HCT116 (cell line): ENCODE data around the gene CD300C. TPM values are rescaled to one million over a fixed set of nuclear protein-coding genes. Genes with fewer than 3 reads are reported as not detected.

ENCODE experiments used
- ATAC-seq: fragments of 200-7000 bp; cut with Tn5 transposase; 2 replicates; pipeline ENCODE4 v1.9.1; 2020; ENCODE audit warnings: mild to moderate bottlenecking, moderate library complexity
- BruUV-seq: library from RNA; stranded (reverse); fragments of 400-500 nt; replicated peaks from 2 replicates; lab custom pipeline; 2021; lab: Mats Ljungman, UMichigan
- CTCF ChIA-PET: fragments of 300-600 bp; sonication (Branson Sonifier 250); formaldehyde crosslinking; loops from one replicate; lab custom pipeline; 2021; ENCODE audit warnings: antibody characterized with exemption; lab: Charles Lee
- POLR2A ChIA-PET: fragments of 300-600, 350-600 bp; sonication (Branson Sonifier 250); formaldehyde crosslinking; loops from one replicate; lab custom pipeline; 2021; ENCODE audit warnings: antibody characterized with exemption; lab: Charles Lee
- RAD21 ChIA-PET, 2 experiments: fragments of 300-600 bp; sonication (Branson Sonifier 250); formaldehyde crosslinking; loops; one replicate each; lab custom pipeline; 2023; ENCODE audit warnings: low total read pairs in 2 of 2; ENCODE audit not compliant: uncharacterized antibody in 2 of 2, unreplicated experiment in 2 of 2, low non-redundant PET in 1 of 2; lab: Charles Lee
- DNase-seq: peaks from one replicate; pipeline ENCODE4 v3.0.0-alpha.2; 2010; ENCODE audit warnings: low read depth, low spot score
- H2AFZ ChIP-seq: fragments of 200-600 bp; shearing (Covaris generic), sonication (generic); 2 replicates; pipeline ENCODE4 v1.6.1; 2017; ENCODE audit warnings: low read depth, mixed run types, mixed read lengths, antibody characterized with exemption, low read length; ENCODE audit not compliant: poor library complexity, severe bottlenecking
- H3K27ac ChIP-seq: 2 replicates; pipeline ENCODE4 v1.5.1; 2012; ENCODE audit warnings: low read depth, low read length
- H3K27me3 ChIP-seq: fragments of 200-600 bp; sonication (generic); 2 replicates; pipeline ENCODE4 v1.6.1; 2016; ENCODE audit warnings: mixed run types, low read length, mixed read lengths; ENCODE audit not compliant: insufficient read depth
- H3K36me3 ChIP-seq, 2 experiments: fragments of 200-500 bp in 1 of 2; fragments of 200-600 bp in 1 of 2; sonication (Bioruptor generic) in 1 of 2; sonication (generic) in 1 of 2; 2 replicates each; pipeline versions ENCODE4 v1.5.1 to v1.6.1; 2014 to 2016; ENCODE audit warnings: low read length in 2 of 2, inconsistent platforms in 1 of 2, mixed read lengths in 1 of 2, mixed run types in 1 of 2; ENCODE audit not compliant: insufficient read depth in 2 of 2, control insufficient read depth in 1 of 2
- H3K4me1 ChIP-seq, 2 experiments: fragments of 200-600 bp in 1 of 2; sonication (generic) in 1 of 2; 2 replicates each; pipeline versions ENCODE4 v1.5.1 to v1.6.1; 2012 to 2017; ENCODE audit warnings: low read length in 2 of 2, inconsistent platforms in 1 of 2, mild to moderate bottlenecking in 1 of 2, mixed read lengths in 1 of 2, mixed run types in 1 of 2, moderate library complexity in 1 of 2; ENCODE audit not compliant: insufficient read depth in 2 of 2, control insufficient read depth in 1 of 2
- H3K4me2 ChIP-seq: fragments of 200-600 bp; sonication (generic); 2 replicates; pipeline ENCODE4 v1.6.1; 2017; ENCODE audit warnings: mixed run types, low read length, mixed read lengths
- H3K4me3 ChIP-seq, 2 experiments: fragments of 200-600 bp in 1 of 2; sonication (generic) in 1 of 2; replicated peaks in 1 of 2; 2 replicates each; pipeline ENCODE4 v1.5.1; 2011 to 2016; ENCODE audit warnings: low read length in 2 of 2, control low read depth in 1 of 2, low read depth in 1 of 2, mild to moderate bottlenecking in 1 of 2, mixed read lengths in 1 of 2, mixed run types in 1 of 2
- H3K79me2 ChIP-seq: fragments of 200-600 bp; sonication (generic); 2 replicates; pipeline ENCODE4 v1.6.1; 2017; ENCODE audit warnings: mild to moderate bottlenecking, mixed run types, low read length, moderate library complexity, mixed read lengths; ENCODE audit not compliant: insufficient read depth
- H3K9ac ChIP-seq: fragments of 200-600 bp; sonication (generic); 2 replicates; pipeline ENCODE4 v1.6.1; 2016; ENCODE audit warnings: low read length, mixed read lengths
- H3K9me2 ChIP-seq: fragments of 200-600 bp; sonication (generic), shearing (Covaris generic); 2 replicates; pipeline ENCODE4 v1.6.1; 2017; ENCODE audit warnings: mixed run types, mild to moderate bottlenecking, moderate library complexity; ENCODE audit not compliant: insufficient read depth
- H3K9me3 ChIP-seq, 2 experiments: fragments of 200-500 bp in 1 of 2; fragments of 200-600 bp in 1 of 2; sonication (Bioruptor generic) in 1 of 2; sonication (generic) in 1 of 2; 2 replicates each; pipeline ENCODE4 v1.6.1; 2014 to 2017; ENCODE audit warnings: low read length in 2 of 2, mixed read lengths in 2 of 2, inconsistent platforms in 1 of 2, low read depth in 1 of 2, mild to moderate bottlenecking in 1 of 2, mixed run types in 1 of 2, moderate library complexity in 1 of 2; ENCODE audit not compliant: control insufficient read depth in 1 of 2, insufficient read depth in 1 of 2
- H4K20me1 ChIP-seq: fragments of 200-600 bp; sonication (generic), shearing (Covaris generic); 2 replicates; pipeline ENCODE4 v1.6.1; 2017; ENCODE audit warnings: mixed run types, mild to moderate bottlenecking, moderate library complexity; ENCODE audit not compliant: insufficient read depth
- ATF3 ChIP-seq: IDR thresholded peaks from 2 replicates; pipeline ENCODE4 v1.6.1; 2012
- CBX3 ChIP-seq: IDR thresholded peaks from 2 replicates; pipeline ENCODE4 v1.6.1; 2012; ENCODE audit warnings: low read depth
- CEBPB ChIP-seq: IDR thresholded peaks from 2 replicates; pipeline ENCODE4 v1.6.1; 2012; ENCODE audit warnings: low read depth
- CTCF ChIP-seq, 3 experiments: fragments of 200-600 bp in 1 of 3; sonication (generic) in 1 of 3; IDR thresholded peaks in 2 of 3; conservative IDR thresholded peaks in 1 of 3; 2 replicates each; pipeline ENCODE4 v1.5.1; 2012 to 2017; ENCODE audit warnings: low read depth in 2 of 3, low read length in 2 of 3, antibody characterized with exemption in 1 of 3, borderline replicate concordance in 1 of 3, control low read depth in 1 of 3, mild to moderate bottlenecking in 1 of 3, mixed read lengths in 1 of 3, mixed run types in 1 of 3, moderate library complexity in 1 of 3; ENCODE audit not compliant: insufficient read depth in 1 of 3
- EGR1 ChIP-seq: IDR thresholded peaks from 2 replicates; pipeline ENCODE4 v1.6.1; 2012; ENCODE audit warnings: low read depth
- ELF1 ChIP-seq: IDR thresholded peaks from 2 replicates; pipeline ENCODE4 v1.6.1; 2012; ENCODE audit warnings: low read depth, borderline replicate concordance
- EZH2 ChIP-seq: fragments of 200-600 bp; sonication (generic); IDR thresholded peaks from 2 replicates; pipeline ENCODE4 v1.6.1; 2017; ENCODE audit warnings: antibody characterized with exemption, mixed run types
- EZH2phosphoT487 ChIP-seq: fragments of 200-600 bp; IDR thresholded peaks from 2 replicates; pipeline ENCODE4 v1.6.1; 2018; ENCODE audit warnings: antibody characterized with exemption, borderline replicate concordance
- FOSL1 ChIP-seq: IDR thresholded peaks from 2 replicates; pipeline ENCODE4 v1.6.1; 2012; ENCODE audit warnings: low read depth
- JUND ChIP-seq: IDR thresholded peaks from 2 replicates; pipeline ENCODE4 v1.6.1; 2012
- POLR2A ChIP-seq: IDR thresholded peaks from 2 replicates; pipeline ENCODE4 v1.7.0; 2011; ENCODE audit warnings: borderline replicate concordance; ENCODE audit not compliant: insufficient read depth, insufficient read length; ENCODE audit errors: extremely low read depth
- POLR2AphosphoS5 ChIP-seq: IDR thresholded peaks from 2 replicates; pipeline ENCODE4 v1.6.1; 2011; ENCODE audit warnings: mild to moderate bottlenecking, low read depth, low read length, moderate library complexity
- RAD21 ChIP-seq: IDR thresholded peaks from 2 replicates; pipeline ENCODE4 v1.6.1; 2012; ENCODE audit warnings: low read depth, mild to moderate bottlenecking
- REST ChIP-seq: IDR thresholded peaks from 2 replicates; pipeline ENCODE4 v1.6.1; 2012; ENCODE audit warnings: low read depth
- SP1 ChIP-seq: IDR thresholded peaks from 2 replicates; pipeline ENCODE4 v1.6.1; 2012; ENCODE audit warnings: low read depth
- SRF ChIP-seq: IDR thresholded peaks from 2 replicates; pipeline ENCODE4 v1.6.1; 2012; ENCODE audit warnings: low read depth
- TCF7L2 ChIP-seq: IDR thresholded peaks from 2 replicates; pipeline ENCODE4 v1.7.0; 2011; ENCODE audit warnings: borderline replicate concordance, inconsistent platforms; ENCODE audit not compliant: insufficient read depth, insufficient read length; ENCODE audit errors: extremely low read depth
- YY1 ChIP-seq: IDR thresholded peaks from 2 replicates; pipeline ENCODE4 v1.6.1; 2011; ENCODE audit warnings: low read length, low read depth, moderate library complexity, mild to moderate bottlenecking; ENCODE audit not compliant: insufficient replicate concordance; ENCODE audit errors: extremely low read depth
- ZBTB33 ChIP-seq: IDR thresholded peaks from 2 replicates; pipeline ENCODE4 v1.6.1; 2011; ENCODE audit warnings: mild to moderate bottlenecking, low read length, moderate library complexity; ENCODE audit not compliant: insufficient replicate concordance; ENCODE audit errors: extremely low read depth
- ZFX ChIP-seq: fragments of 450-650 bp; IDR thresholded peaks from 2 replicates; pipeline ENCODE4 v1.6.1; 2017
- intact Hi-C: fragments of 100-400 bp; cut with micrococcal nuclease; formaldehyde crosslinking; loops from 2 replicates; pipeline ENCODE4 v1.10.0; 2022
- total RNA-seq: library from RNA; stranded (reverse); gene quantifications from one replicate; pipeline ENCODE4 v1.2.1, GENCODE V29; 2021; ENCODE audit not compliant: unreplicated experiment

Gene CD300C
- total RNA-seq, 1 experiment from 2014 or later, result 0.15 TPM

- peaks cover under 1% of the 10 kb centered on the region; the same call in 1 of the 2 replicates for H3K27me3 ChIP-seq
- H4K20me1 ChIP-seq, result no peaks in the 10 kb centered on the region
- no peak for TF ChIP-seq ATF3
- TF ChIP-seq CEBPB, result no peak
- TF ChIP-seq CBX3, result no peak
- TF ChIP-seq TCF7L2, result no peak
- no peak for TF ChIP-seq SRF
- TF ChIP-seq EZH2, result no peak
- no peak for TF ChIP-seq YY1
- TF ChIP-seq ZFX, result no peak
- no peak for TF ChIP-seq REST
- TF ChIP-seq POLR2A, result no peak
- no peak for TF ChIP-seq FOSL1
- no peak for TF ChIP-seq POLR2AphosphoS5
- no peak for TF ChIP-seq EGR1
- TF ChIP-seq ZBTB33, result no peak
- TF ChIP-seq SP1, result no peak
- TF ChIP-seq JUND, result no peak
- no peak for TF ChIP-seq CTCF (IDR thresholded peaks at IDR 0.05 in 2 of 3, conservative IDR thresholded peaks at IDR 0.05 in 1 of 3; ENCODE audit: borderline replicate concordance in 1 of 3, insufficient read depth in 1 of 3, low read depth in 2 of 3, low read length in 2 of 3)
- TF ChIP-seq EZH2phosphoT487, result no peak
- no peak for TF ChIP-seq ELF1
- no peak for TF ChIP-seq RAD21
- H3K36me3 ChIP-seq, result no peaks in the 10 kb centered on the region
- ATAC-seq (no peak), DNase-seq (no peak)
- H2AFZ ChIP-seq, result no peak overlapping the region
- H3K79me2 ChIP-seq, result no peaks in the 10 kb centered on the region
- H3K9me2 ChIP-seq, result no peaks in the 10 kb centered on the region
- ChIA-PET POLR2A (no interaction called here), RAD21 (no interaction called here), CTCF (no interaction called here)
- H3K4me1 ChIP-seq, result peaks cover 0 to 15% of the 10 kb centered on the region in 2 experiments; a peak in 2 of 4 replicates
- H3K4me2 ChIP-seq, result no peak overlapping the region
- intact Hi-C loops, result no loop called here
- H3K27ac ChIP-seq, result no peak overlapping the region
- no peak overlapping the region for H3K4me3 ChIP-seq
- no TSS peak for BruUV-seq
- H3K9me3 ChIP-seq, result peaks cover 0 to 11% of the 10 kb centered on the region in 2 experiments; a peak in 1 of 4 replicates
- no peak overlapping the region for H3K9ac ChIP-seq
Observed at GRCh38 chr17:74516561-74517328, 29.2 kb downstream of the CD300C start.
